GM19351 (cell line): ENCODE results near the gene SEC24C.
"Not testable (repeated sequence)": the region's sequence is repeated elsewhere in the genome, so short reads cannot be mapped to it uniquely, and the experiment has no call there.

Experiments used
- ATAC-seq: cut with Tn5 transposase; IDR thresholded peaks from one replicate; pipeline ENCODE4 v1.9.1; 2021; ENCODE audit warnings: mild to moderate bottlenecking, moderate library complexity; ENCODE audit not compliant: unreplicated experiment

Gene SEC24C, protein sequence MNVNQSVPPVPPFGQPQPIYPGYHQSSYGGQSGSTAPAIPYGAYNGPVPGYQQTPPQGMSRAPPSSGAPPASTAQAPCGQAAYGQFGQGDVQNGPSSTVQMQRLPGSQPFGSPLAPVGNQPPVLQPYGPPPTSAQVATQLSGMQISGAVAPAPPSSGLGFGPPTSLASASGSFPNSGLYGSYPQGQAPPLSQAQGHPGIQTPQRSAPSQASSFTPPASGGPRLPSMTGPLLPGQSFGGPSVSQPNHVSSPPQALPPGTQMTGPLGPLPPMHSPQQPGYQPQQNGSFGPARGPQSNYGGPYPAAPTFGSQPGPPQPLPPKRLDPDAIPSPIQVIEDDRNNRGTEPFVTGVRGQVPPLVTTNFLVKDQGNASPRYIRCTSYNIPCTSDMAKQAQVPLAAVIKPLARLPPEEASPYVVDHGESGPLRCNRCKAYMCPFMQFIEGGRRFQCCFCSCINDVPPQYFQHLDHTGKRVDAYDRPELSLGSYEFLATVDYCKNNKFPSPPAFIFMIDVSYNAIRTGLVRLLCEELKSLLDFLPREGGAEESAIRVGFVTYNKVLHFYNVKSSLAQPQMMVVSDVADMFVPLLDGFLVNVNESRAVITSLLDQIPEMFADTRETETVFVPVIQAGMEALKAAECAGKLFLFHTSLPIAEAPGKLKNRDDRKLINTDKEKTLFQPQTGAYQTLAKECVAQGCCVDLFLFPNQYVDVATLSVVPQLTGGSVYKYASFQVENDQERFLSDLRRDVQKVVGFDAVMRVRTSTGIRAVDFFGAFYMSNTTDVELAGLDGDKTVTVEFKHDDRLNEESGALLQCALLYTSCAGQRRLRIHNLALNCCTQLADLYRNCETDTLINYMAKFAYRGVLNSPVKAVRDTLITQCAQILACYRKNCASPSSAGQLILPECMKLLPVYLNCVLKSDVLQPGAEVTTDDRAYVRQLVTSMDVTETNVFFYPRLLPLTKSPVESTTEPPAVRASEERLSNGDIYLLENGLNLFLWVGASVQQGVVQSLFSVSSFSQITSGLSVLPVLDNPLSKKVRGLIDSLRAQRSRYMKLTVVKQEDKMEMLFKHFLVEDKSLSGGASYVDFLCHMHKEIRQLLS

GRCh38 chr10:73743905-73744663 is at the start of gene SEC24C:
Gene SEC24C (plus strand): TSS chr10:73744372. CDS start chr10:73746833, 2,461 bp downstream.
- ATAC-seq: peak; percentile 91

- not testable (repeated sequence) for ATAC-seq
Measured at GRCh38 chr10:73695302-73695701, 48.9 kb upstream of the SEC24C start.

- ATAC-seq: not testable (repeated sequence)
Measured at GRCh38 chr10:73697675-73698159, 46.5 kb upstream of the SEC24C start, which contains the start of gene AGAP5. Gene AGAP5 (minus strand): TSS chr10:73698109. CDS start chr10:73697755, 354 bp downstream.

DNA sequence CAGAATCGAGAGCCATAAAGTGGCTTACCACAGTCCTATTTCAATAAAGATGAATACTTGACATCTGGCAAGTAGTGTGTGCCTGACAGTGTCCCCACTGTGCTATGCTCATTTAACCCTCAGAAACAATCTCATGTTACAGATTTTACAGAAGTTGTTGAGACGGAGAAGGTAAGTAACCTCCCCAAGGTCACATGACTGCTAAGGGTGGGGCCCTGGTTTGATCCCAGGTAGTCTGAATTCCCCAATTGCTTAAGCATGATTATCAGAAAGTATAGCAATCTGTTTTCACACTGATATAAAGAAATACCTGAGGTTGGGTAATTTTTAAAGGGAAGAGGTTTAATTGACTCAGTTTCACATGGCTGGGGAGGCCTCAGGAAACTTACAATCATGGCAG is 45.4 kb upstream of the SEC24C start:
- ATAC-seq: not testable (repeated sequence)

- ATAC-seq: not testable (repeated sequence)
Measured at GRCh38 chr10:73703924-73704323, 40.2 kb upstream of the SEC24C start.

DNA sequence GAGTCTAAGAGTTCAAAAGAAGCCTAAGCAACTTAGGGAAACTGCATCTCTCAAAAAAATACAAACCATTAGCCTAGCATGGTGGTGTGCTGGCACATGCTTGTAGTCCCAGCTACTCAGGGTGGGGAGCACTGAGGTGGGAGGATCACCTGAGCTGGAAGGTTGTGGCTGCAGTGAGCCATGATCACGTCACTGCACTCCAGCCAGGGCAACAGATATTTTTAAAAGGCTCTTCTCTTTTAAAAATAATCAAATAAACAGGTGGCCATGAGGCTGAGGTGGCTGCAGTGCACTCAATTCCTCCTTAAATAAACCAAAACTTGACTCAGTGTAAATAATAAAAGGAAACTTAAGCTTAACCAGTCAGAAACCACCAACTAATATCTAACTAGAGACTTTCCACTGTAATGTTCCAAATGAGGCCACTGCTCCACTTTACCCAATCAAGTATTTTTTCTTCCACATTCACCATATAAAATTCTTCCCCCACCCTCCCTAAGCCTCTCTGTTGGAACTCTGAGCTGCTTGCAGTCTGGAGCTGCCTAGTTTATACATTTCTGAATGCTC is 38.6 kb upstream of the SEC24C start:
- ATAC-seq: not testable (repeated sequence)

DNA sequence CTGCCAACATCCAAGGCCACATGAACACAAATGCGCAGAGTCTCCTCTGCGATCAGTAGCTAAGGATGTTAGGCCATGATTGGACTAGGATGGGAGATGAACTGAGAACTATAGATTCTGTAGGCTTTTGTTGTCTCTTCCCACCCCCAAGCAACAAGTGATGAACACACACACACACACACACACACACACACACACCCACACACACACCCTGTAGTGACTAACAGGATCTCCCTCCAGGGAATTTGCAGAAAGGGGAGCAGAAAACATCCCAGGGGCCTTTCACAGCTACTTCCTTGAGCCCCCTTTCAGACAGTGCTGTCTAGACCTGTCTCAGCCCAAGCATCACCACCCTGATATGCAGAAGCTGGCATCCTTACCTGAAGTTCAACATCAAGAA is 37.7 kb upstream of the SEC24C start:
- not testable (repeated sequence) for ATAC-seq

DNA sequence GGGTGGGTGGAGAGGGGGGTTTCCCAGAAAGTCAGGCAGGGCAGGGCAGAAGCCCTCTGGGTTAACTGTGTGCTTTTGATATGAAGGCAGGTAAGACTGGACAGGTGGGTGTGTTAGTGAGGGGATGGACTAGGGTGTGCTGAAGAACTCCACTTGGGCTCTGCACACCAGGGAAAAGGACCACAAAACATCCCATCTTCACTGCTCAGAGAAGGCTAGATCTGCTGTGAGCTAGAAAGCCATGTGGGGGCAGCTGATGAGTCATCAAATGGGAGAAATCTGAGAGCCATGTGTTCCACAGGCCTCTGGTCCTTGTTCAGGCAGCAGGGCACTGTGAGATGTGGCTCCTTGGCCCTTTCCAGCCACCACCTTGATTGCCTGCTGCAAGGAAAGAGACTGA is 36.5 kb upstream of the SEC24C start:
- not testable (repeated sequence) for ATAC-seq

- ATAC-seq: not testable (repeated sequence)
Measured at GRCh38 chr10:73708122-73708521, 36.0 kb upstream of the SEC24C start.

GRCh38 chr10:73711683-73712082 is 32.5 kb upstream of the SEC24C start:
- not testable (repeated sequence) for ATAC-seq

DNA sequence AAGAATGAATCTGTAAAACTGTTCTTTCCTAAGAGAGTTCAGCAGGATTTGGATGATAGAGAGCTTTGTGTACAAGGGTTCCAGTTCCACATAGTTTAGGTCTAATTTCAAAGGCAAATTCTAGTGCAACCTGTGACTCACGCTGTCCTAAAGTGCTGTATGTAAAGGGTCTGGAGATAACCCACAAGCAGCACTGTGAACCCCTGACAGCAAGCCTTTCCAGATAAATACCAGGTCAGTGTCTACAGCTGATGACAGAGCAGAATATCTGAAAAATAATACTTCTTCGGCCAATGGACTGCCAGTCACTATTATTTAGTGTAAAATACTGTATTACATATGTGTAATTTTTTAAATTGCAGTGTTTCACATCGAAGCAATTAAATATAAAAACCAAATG is 30.3 kb upstream of the SEC24C start:
- ATAC-seq: not testable (repeated sequence)

DNA sequence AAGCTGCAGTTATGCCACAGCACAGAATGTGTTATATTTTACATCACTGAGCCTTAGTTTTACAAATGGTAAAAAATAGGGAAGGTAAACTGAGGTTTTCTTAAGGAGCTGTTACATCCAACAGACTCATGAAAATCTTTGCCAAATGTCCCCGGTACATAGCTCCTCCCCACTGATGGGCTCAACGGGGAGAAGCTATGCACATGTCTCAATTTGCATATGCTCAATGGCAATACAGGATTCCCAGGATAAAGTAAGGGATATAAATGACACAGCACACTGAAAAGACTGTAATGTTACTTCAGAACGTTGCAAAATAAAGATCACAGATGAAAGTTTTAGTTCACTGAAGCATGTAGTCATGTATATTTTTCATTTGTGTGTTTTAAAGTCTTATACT is 29.7 kb upstream of the SEC24C start:
- ATAC-seq: not testable (repeated sequence)

GRCh38 chr10:73715179-73716156 is 28.7 kb upstream of the SEC24C start:
- ATAC-seq: not testable (repeated sequence)

- ATAC-seq: no peak
Measured at GRCh38 chr10:73716251-73716650, 27.9 kb upstream of the SEC24C start.

GRCh38 chr10:73717556-73717955 is 26.6 kb upstream of the SEC24C start:
- no peak for ATAC-seq

- not testable (repeated sequence) for ATAC-seq
Measured at GRCh38 chr10:73720561-73720960, 23.6 kb upstream of the SEC24C start.

- ATAC-seq: no peak
Measured at GRCh38 chr10:73723516-73723915, 20.7 kb upstream of the SEC24C start.

- not testable (repeated sequence) for ATAC-seq
Measured at GRCh38 chr10:73729781-73730152, 14.4 kb upstream of the SEC24C start.
